HepG2 (cell line): ENCODE measurements around the gene VPS13C. TPM values are rescaled to one million over a fixed set of nuclear protein-coding genes. Genes with fewer than 3 reads are reported as not detected.

Experiments
- ATAC-seq: fragments of 200-7000 bp; cut with Tn5 transposase; 3 replicates; pipeline ENCODE4 v1.9.1; 2020; ENCODE audit warnings: mild to moderate bottlenecking, moderate library complexity
- BruUV-seq: library from RNA; stranded (reverse); fragments of 400-500 nt; replicated peaks from 2 replicates; lab custom pipeline; 2021; lab: Mats Ljungman, UMichigan
- CTCF ChIA-PET: fragments of 300-600 bp; formaldehyde crosslinking; extraction: SDS; loops from one replicate; lab custom pipeline; 2021; ENCODE audit warnings: low total read pairs, inconsistent platforms, low intra/inter-chr PET ratio; lab: Yijun Ruan, JAX
- POLR2A ChIA-PET: fragments of 350-600 bp; sonication (Branson Sonifier 250); formaldehyde crosslinking; loops from one replicate; lab custom pipeline; 2020; ENCODE audit warnings: antibody characterized with exemption, inconsistent platforms; lab: Yijun Ruan, JAX
- DNase-seq: peaks from one replicate; pipeline ENCODE4 v3.0.0-alpha.2; 2015; ENCODE audit warnings: low spot score
- FAIRE-seq: peaks from 3 replicates; lab custom pipeline; 2011; peaks lifted over from hg19 to GRCh38; lab: Jason Lieb, UNC
- H2AFZ ChIP-seq: one replicate; pipeline ENCODE4 v1.6.1; 2011; ENCODE audit warnings: low read length, inconsistent platforms
- H3K27ac ChIP-seq: fragments of 300-600 bp; 3 replicates; pipeline ENCODE4 v1.8.0; 2011; ENCODE audit warnings: mixed run types, mild to moderate bottlenecking, mixed read lengths, low read length, inconsistent platforms; ENCODE audit not compliant: insufficient read depth; ENCODE audit errors: extremely low read length
- H3K27me3 ChIP-seq, 2 experiments: fragments of 200-600 bp in 1 of 2; 2 replicates in 1 of 2; 3 replicates in 1 of 2; pipeline versions ENCODE4 v1.6.0 to v1.8.0; 2011; ENCODE audit warnings: low read length in 2 of 2, mild to moderate bottlenecking in 2 of 2, moderate library complexity in 2 of 2, inconsistent platforms in 1 of 2; ENCODE audit not compliant: insufficient read depth in 2 of 2, control insufficient read depth in 1 of 2
- H3K36me3 ChIP-seq, 2 experiments: fragments of 200-600 bp in 1 of 2; replicated peaks in 1 of 2; 2 replicates in 1 of 2; 3 replicates in 1 of 2; pipeline versions ENCODE4 v1.5.1 to v1.8.0; 2011; ENCODE audit warnings: low read length in 2 of 2, inconsistent platforms in 1 of 2; ENCODE audit not compliant: insufficient read depth in 2 of 2, control insufficient read depth in 1 of 2
- H3K4me1 ChIP-seq: 2 replicates; pipeline ENCODE4 v1.5.1; 2012; ENCODE audit warnings: low read length, inconsistent platforms; ENCODE audit not compliant: insufficient read depth
- H3K4me2 ChIP-seq: 2 replicates; pipeline ENCODE4 v1.6.0; 2011; ENCODE audit warnings: low read depth, low read length, inconsistent platforms
- H3K4me3 ChIP-seq, 3 experiments: fragments of 200-600 bp in 1 of 3; sonication (generic), shearing (Covaris generic) in 1 of 3; replicated peaks in 1 of 3; 2 replicates each; pipeline ENCODE4 v1.5.1; 2011 to 2016; ENCODE audit warnings: low read length in 3 of 3, inconsistent platforms in 2 of 3, low read depth in 2 of 3, mild to moderate bottlenecking in 2 of 3, control low read depth in 1 of 3, mixed read lengths in 1 of 3; ENCODE audit not compliant: insufficient read depth in 1 of 3
- H3K79me2 ChIP-seq: one replicate; pipeline ENCODE4 v1.6.1; 2011; ENCODE audit warnings: low read length, inconsistent platforms; ENCODE audit not compliant: insufficient read depth
- H3K9ac ChIP-seq: 2 replicates; pipeline ENCODE4 v1.6.0; 2011; ENCODE audit warnings: mild to moderate bottlenecking, low read depth, low read length, inconsistent platforms; ENCODE audit not compliant: insufficient read depth
- H3K9me3 ChIP-seq: 2 replicates; pipeline ENCODE4 v1.5.1; 2012; ENCODE audit warnings: mild to moderate bottlenecking, low read length
- H4K20me1 ChIP-seq: 2 replicates; pipeline ENCODE4 v1.6.0; 2011; ENCODE audit warnings: inconsistent platforms, mild to moderate bottlenecking, low read length, moderate library complexity; ENCODE audit not compliant: insufficient read depth
- KAT2B ChIP-seq: fragments of 150-350 bp; IDR thresholded peaks from 2 replicates; pipeline ENCODE4 v1.6.1; 2014; ENCODE audit warnings: low read depth, low read length, borderline replicate concordance
- MAFF ChIP-seq: IDR thresholded peaks from 2 replicates; pipeline ENCODE4 v1.6.1; 2011; ENCODE audit warnings: low read depth, low read length, improper control_type of control experiment
- MAFK ChIP-seq, 2 experiments: IDR thresholded peaks in 1 of 2; conservative IDR thresholded peaks in 1 of 2; 2 replicates each; pipeline ENCODE4 v1.6.1; 2011; ENCODE audit warnings: improper control_type of control experiment in 2 of 2, low read length in 2 of 2
- NR2C2 ChIP-seq: sonication (generic); formaldehyde crosslinking; IDR thresholded peaks from 2 replicates; pipeline ENCODE4 v1.4.0; 2020; ENCODE audit warnings: missing genetic modification reagents, mild to moderate bottlenecking, moderate library complexity, borderline replicate concordance
- ZNF569 ChIP-seq: sonication (generic); formaldehyde crosslinking; IDR thresholded peaks from 2 replicates; pipeline ENCODE4 v1.5.0; 2020; ENCODE audit warnings: mild to moderate bottlenecking, missing genetic modification reagents, moderate library complexity, borderline replicate concordance
- WGBS: methylation state at CpG from one replicate; pipeline ENCODE4 v1.1.6; 2017; ENCODE audit warnings: low lambda C conversion rate; 5-methylcytosine and 5-hydroxymethylcytosine counted together
- in situ Hi-C: cut with HindIII; loops from 2 replicates; pipeline ENCODE4 v1.10.0; 2017; ENCODE audit warnings: low pct_unique_long_range_greater_than_20kb; ENCODE audit not compliant: extremely low pct_ligation_motif_present
- intact Hi-C: fragments of 100-400 bp; cut with micrococcal nuclease; formaldehyde crosslinking; loops from one replicate; pipeline ENCODE4 v1.10.0; 2022; ENCODE audit not compliant: unreplicated experiment
- polyA plus RNA-seq, 8 experiments: library from polyadenylated mRNA; depleted of rRNA in 3 of 8; stranded (reverse) in 7 of 8; unstranded in 1 of 8; fragments of >200 nt; fragmentation: Illumina TruSeq in 4 of 8; extraction: Trizol in 4 of 8; gene quantifications; 2 replicates each; pipeline versions ENCODE4 v1.2.1 to v1.2.3, GENCODE V29; 2011 to 2016; ENCODE audit warnings: low read depth in 4 of 8, missing spikeins in 1 of 8, mixed read lengths in 1 of 8; ENCODE audit not compliant: insufficient read depth in 1 of 8
- total RNA-seq, 5 experiments: library from RNA; depleted of rRNA; stranded (reverse); fragments of >200 nt; fragmentation: Illumina TruSeq; extraction: Trizol; gene quantifications; 2 replicates each; pipeline ENCODE4 v1.2.3, GENCODE V29; 2016; ENCODE audit warnings: low read depth in 1 of 5

The VPS13C gene
- total and polyA plus RNA-seq, 2 of the 13 experiments (the other 11 are each of a cell fraction or from before 2014, with no cell fraction given) = 10.9 to 26.8 TPM

DNA sequence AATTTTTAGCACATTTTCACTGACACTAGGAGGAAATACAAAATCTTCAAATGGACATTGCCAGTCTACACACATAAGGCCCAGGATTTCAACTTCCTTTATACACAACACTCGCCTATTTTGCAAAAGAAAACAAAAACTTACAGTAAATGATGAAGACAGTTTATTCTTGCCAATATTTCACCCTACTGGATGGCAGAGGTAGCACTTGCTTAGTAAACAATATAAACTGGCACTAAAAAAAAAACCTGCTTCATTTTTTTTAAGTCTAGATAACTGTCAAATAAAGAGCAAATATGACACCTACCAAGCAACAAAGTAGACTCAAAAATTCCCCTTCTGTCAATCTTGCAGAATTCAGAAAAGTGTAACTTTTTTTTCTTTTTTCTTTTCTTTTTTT lies 204.0 kb downstream of the VPS13C start:
- BruUV-seq = no TSS peak
- no peak overlapping the region for H2AFZ ChIP-seq
- no peak overlapping the region for H3K4me3 ChIP-seq
- no peaks in the 10 kb centered on the region for H3K36me3 ChIP-seq
- no peak for FAIRE-seq
- H3K27me3 ChIP-seq = no peaks in the 10 kb centered on the region
- in situ Hi-C loops = loop anchor here (25.0 kb wide), 1 partner anchor 456 kb away; no protein-coding TSS in a partner anchor
- H3K4me1 ChIP-seq = no peaks in the 10 kb centered on the region
- ChIA-PET POLR2A (no interaction called here), CTCF (no interaction called here)
- intact Hi-C loops = no loop called here
- no peak overlapping the region for H3K27ac ChIP-seq
- WGBS = 92% methylated on average over 1 of the region's 1 CpG
- H3K9me3 ChIP-seq = no peaks in the 10 kb centered on the region
- H4K20me1 ChIP-seq = no peaks in the 10 kb centered on the region
- TF ChIP-seq ZNF569 (CRISPR knock-in tag) (no peak), KAT2B (no peak)
- no peak for ATAC-seq
- H3K9ac ChIP-seq = no peak overlapping the region
- DNase-seq = no peak
- H3K4me2 ChIP-seq = no peak overlapping the region
- H3K79me2 ChIP-seq = no peaks in the 10 kb centered on the region

DNA sequence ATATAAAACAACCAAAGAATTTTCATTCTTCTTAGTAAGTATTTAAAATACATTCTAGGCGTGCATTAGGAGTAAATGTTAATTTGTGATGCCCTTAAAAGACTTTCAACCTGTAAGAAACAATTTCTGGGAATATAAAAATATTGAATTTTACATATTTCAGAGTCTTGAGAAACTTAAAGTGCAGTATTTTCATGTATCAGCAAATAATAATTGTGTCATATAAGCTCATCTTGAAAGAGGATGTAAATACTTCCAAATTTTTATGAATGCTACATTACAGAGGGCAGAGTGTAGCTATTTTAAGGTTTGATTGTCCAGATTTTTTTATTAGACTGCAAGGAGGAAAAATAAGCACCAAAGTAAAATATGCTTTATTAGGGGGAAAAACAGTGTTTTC lies 207.1 kb downstream of the VPS13C start:
- no peak overlapping the region for H3K27ac ChIP-seq
- no peaks in the 10 kb centered on the region for H3K27me3 ChIP-seq
- intact Hi-C loops = no loop called here
- no peaks in the 10 kb centered on the region for H4K20me1 ChIP-seq
- TSS peak; percentile 25 for BruUV-seq
- in situ Hi-C loops = loop anchor here (25.0 kb wide), 1 partner anchor 459 kb away; no protein-coding TSS in a partner anchor
- ATAC-seq = no peak
- no peak for DNase-seq
- no peak overlapping the region for H2AFZ ChIP-seq
- CTCF ChIA-PET = no interaction called here
- POLR2A ChIA-PET = no interaction called here
- H3K79me2 ChIP-seq = no peaks in the 10 kb centered on the region
- H3K4me1 ChIP-seq = no peaks in the 10 kb centered on the region
- no peak overlapping the region for H3K4me2 ChIP-seq
- H3K4me3 ChIP-seq = no peak overlapping the region
- WGBS = 86% methylated on average over 1 of the region's 1 CpG
- H3K36me3 ChIP-seq = no peaks in the 10 kb centered on the region
- no peaks in the 10 kb centered on the region for H3K9me3 ChIP-seq
- H3K9ac ChIP-seq = no peak overlapping the region
- no peak for TF ChIP-seq NR2C2
- peak; percentile 66 for TF ChIP-seq MAFF
- TF ChIP-seq MAFK (conservative IDR thresholded peaks at IDR 0.05 in 1 of 2, IDR thresholded peaks at IDR 0.05 in 1 of 2; ENCODE audit: low read length in 2 of 2) = peak; percentile 69 to 80
- FAIRE-seq = no peak
